Activated B cell treated with CpG ODN at 0.5 μM for 24 hours (primary cell): ENCODE results near the gene ADIPOQ. TPM values are rescaled to one million over a fixed set of nuclear protein-coding genes. Genes with fewer than 3 reads are reported as not detected.
"Not testable (repeated sequence)": the region's sequence is repeated elsewhere in the genome, so short reads cannot be mapped to it uniquely, and the experiment has no call there.

Source experiments
- ATAC-seq: fragments of 200-7000 bp; cut with Tn5 transposase; one replicate; pipeline ENCODE4 v1.10.0; 2021; ENCODE audit warnings: low read depth, mild to moderate bottlenecking, moderate library complexity
- CTCF ChIA-PET: fragments of 350-600 bp; sonication (Branson Sonifier 250); formaldehyde crosslinking; loops from one replicate; lab custom pipeline; 2021; ENCODE audit warnings: antibody characterized with exemption; lab: Charles Lee
- POLR2A ChIA-PET: fragments of 350-600 bp; sonication (Branson Sonifier 250); formaldehyde crosslinking; loops from one replicate; lab custom pipeline; 2021; ENCODE audit warnings: antibody characterized with exemption; lab: Charles Lee
- DNase-seq: peaks from one replicate; pipeline ENCODE4 v3.0.0; 2022
- H3K27ac Mint-ChIP-seq: one replicate; pipeline ENCODE4 v1.8.0; 2020; ENCODE audit warnings: mixed read lengths
- H3K27me3 Mint-ChIP-seq: one replicate; pipeline ENCODE4 v1.8.0; 2021; ENCODE audit warnings: mixed read lengths
- H3K36me3 Mint-ChIP-seq: one replicate; pipeline ENCODE4 v1.8.0; 2021; ENCODE audit warnings: low read depth, mixed read lengths
- H3K4me1 Mint-ChIP-seq: one replicate; pipeline ENCODE4 v1.8.0; 2021; ENCODE audit warnings: mixed read lengths
- H3K4me3 Mint-ChIP-seq: one replicate; pipeline ENCODE4 v1.8.0; 2020; ENCODE audit warnings: mild to moderate bottlenecking, mixed read lengths
- H3K9me3 Mint-ChIP-seq: one replicate; pipeline ENCODE4 v1.8.0; 2020; ENCODE audit warnings: mixed read lengths
- intact Hi-C: fragments of 100-400 bp; cut with micrococcal nuclease; formaldehyde crosslinking; loops from one replicate; pipeline ENCODE4 v1.15.1; 2024
- total RNA-seq: library from RNA; stranded (reverse); gene quantifications from 2 replicates; pipeline ENCODE4 v1.2.3, GENCODE V29; 2022
- TF ChIP-seq, protein P1 (sequence below): fragments of 200-600 bp; IDR thresholded peaks from one replicate; pipeline ENCODE4 v1.8.0; 2022; ENCODE audit warnings: antibody characterized with exemption, mild to moderate bottlenecking

Gene ADIPOQ
- total RNA-seq, 1 donor from 2014 or later, result not detected

DNA sequence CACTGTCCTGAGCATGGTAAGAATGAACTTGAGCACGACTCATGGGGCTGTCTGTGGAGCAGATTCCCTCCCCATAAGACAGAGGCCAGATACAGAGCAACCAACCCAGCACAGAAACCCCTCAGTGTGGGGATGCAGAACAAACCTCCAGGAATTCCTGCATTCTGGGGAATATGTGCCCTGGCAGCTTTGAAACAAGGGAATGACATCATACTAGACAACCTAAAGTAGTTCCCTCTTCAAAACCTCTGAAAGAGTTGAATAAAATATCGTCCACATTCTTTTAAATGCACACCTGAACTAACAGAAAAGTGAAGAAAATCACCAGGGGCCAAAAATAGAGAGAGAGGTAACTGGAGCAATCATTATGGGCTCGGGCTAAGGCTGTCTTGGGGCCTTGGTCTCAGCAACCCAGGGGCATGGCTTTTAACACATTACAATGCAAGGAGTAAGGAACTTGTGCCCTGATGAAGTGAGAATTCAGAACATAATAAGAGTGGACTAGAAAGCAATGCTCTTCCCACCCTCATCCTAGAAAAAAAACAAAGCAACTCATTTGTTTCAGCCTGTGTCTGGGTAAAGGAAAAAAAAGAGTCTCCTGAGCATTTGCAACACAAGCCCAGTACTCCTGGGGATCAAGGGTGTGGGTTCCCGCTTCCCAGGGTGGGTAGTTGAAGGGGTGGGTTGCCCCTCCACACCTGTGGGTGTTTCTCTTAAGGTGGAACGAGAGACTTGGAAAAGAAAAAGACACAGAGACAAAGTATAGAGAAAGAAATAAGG, 43.9 kb downstream of the ADIPOQ start:
- peaks cover 3% of the 10 kb centered on the region for H3K4me1 Mint-ChIP-seq

DNA sequence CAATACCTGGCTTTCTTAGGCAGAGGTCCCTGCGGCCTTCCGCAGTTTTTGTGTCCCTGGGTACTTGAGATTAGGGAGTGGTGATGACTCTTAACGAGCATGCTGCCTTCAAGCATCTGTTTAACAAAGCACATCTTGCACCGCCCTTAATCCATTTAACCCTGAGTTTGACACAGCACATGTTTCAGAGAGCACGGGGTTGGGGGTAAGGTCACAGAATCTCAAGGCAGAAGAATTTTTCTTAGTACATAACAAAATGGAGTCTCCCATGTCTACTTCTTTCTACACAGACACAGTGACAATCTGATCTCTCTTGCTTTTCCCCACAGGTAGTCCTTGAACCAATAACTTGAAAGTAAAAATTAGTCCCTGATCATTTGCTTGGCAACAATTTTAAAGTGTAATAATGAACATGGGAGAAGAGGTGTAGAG, 45.0 kb downstream of the ADIPOQ start:
- DNase-seq, CTCF ChIA-PET, H3K4me3 Mint-ChIP-seq, H3K9me3 Mint-ChIP-seq, H3K4me1 Mint-ChIP-seq, POLR2A ChIA-PET, H3K36me3 Mint-ChIP-seq, intact Hi-C loops, ATAC-seq, H3K27ac Mint-ChIP-seq, H3K27me3 Mint-ChIP-seq: not testable (repeated sequence)

More for the DNA sequence above, 43.9 kb downstream of the ADIPOQ start:
- CTCF ChIA-PET, result no interaction called here
- H3K36me3 Mint-ChIP-seq, result no peaks in the 10 kb centered on the region
- H3K9me3 Mint-ChIP-seq, result no peaks in the 10 kb centered on the region
- ATAC-seq (no peak), DNase-seq (no peak)
- POLR2A ChIA-PET, result no interaction called here
- no peak overlapping the region for H3K4me3 Mint-ChIP-seq
- intact Hi-C loops, result no loop called here
- no peak overlapping the region for H3K27ac Mint-ChIP-seq
- peaks cover 5% of the 10 kb centered on the region for H3K27me3 Mint-ChIP-seq
- TF ChIP-seq, protein P1, sequence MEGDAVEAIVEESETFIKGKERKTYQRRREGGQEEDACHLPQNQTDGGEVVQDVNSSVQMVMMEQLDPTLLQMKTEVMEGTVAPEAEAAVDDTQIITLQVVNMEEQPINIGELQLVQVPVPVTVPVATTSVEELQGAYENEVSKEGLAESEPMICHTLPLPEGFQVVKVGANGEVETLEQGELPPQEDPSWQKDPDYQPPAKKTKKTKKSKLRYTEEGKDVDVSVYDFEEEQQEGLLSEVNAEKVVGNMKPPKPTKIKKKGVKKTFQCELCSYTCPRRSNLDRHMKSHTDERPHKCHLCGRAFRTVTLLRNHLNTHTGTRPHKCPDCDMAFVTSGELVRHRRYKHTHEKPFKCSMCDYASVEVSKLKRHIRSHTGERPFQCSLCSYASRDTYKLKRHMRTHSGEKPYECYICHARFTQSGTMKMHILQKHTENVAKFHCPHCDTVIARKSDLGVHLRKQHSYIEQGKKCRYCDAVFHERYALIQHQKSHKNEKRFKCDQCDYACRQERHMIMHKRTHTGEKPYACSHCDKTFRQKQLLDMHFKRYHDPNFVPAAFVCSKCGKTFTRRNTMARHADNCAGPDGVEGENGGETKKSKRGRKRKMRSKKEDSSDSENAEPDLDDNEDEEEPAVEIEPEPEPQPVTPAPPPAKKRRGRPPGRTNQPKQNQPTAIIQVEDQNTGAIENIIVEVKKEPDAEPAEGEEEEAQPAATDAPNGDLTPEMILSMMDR, result no peak

DNA sequence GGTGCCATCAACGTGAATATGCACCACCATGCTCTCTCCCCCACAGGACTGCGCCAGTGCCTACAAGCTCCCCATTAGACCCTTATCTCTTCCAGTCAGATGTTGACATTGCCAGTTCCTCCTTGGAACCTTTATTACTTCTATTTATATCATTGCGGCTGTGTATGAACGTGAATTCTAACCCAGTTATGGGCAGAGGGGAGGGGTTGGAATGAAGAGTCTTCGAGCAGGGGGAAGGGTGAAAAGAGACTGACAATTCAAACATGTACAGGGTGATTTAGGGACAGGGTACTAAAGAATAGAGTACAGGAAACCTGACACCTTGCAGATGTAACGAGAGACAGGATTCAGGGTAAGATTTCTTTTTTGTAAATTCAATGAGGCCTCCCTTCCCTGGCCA, 46.1 kb downstream of the ADIPOQ start:
- TF ChIP-seq, protein P1, result no peak
- H3K9me3 Mint-ChIP-seq, result no peaks in the 10 kb centered on the region
- no peaks in the 10 kb centered on the region for H3K36me3 Mint-ChIP-seq

DNA sequence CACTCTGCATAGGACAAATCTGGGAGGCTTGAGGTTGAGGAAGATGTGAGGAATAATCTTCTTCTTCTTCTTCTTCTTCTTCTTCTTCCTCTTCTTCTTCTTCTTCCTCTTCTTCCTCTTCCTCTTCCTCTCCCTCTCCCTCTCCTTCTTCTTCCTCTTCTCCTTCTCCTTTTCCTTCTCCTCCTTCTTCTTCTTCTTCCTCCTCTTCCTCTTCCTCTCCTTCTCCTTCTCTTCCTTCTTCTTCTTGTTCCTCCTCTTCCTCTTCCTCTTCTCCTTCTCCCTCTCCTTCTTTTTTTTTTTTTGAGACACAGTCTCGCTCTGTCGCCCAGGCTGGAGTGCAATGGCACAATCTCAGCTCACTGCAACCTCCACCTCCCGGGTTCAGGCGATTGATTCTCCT, 47.2 kb downstream of the ADIPOQ start:
- POLR2A ChIA-PET, ATAC-seq, H3K27ac Mint-ChIP-seq, H3K36me3 Mint-ChIP-seq, H3K27me3 Mint-ChIP-seq, DNase-seq, H3K4me3 Mint-ChIP-seq, H3K9me3 Mint-ChIP-seq, H3K4me1 Mint-ChIP-seq, intact Hi-C loops, CTCF ChIA-PET: not testable (repeated sequence)

More for the DNA sequence above, 46.1 kb downstream of the ADIPOQ start:
- Mint-ChIP-seq H3K27me3 (peaks cover 4% of the 10 kb centered on the region), H3K27ac (no peak overlapping the region), H3K4me3 (no peak overlapping the region), H3K4me1 (no peaks in the 10 kb centered on the region)
- ChIA-PET CTCF (no interaction called here), POLR2A (interaction anchor here (0.6 kb wide), 1 partner anchor 50 kb away, joined by 3 read pairs; no protein-coding TSS in a partner anchor)
- intact Hi-C loops, result no loop called here
- DNase-seq (no peak), ATAC-seq (no peak)

DNA sequence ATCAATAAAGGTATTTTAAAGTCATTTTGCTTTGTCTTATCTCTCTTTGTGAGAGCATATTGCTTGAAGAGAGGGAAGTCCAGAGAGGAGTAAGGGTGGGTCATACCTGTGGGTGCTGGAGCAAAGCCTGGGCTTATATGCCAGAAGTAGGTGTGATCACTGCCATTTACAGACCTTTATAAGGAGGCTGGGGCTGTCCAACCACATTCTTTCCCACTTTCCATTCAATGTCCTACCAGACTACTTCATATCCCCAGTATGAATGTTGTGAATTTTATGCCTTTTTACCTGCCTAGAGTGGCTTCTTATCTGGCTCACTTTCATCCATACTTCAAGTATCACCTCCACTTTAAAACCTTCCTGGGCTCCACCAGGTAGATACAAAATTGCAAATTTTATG, 48.4 kb downstream of the ADIPOQ start:
- Mint-ChIP-seq H3K4me1 (no peaks in the 10 kb centered on the region), H3K27ac (no peak overlapping the region), H3K36me3 (no peaks in the 10 kb centered on the region), H3K27me3 (no peaks in the 10 kb centered on the region), H3K9me3 (no peaks in the 10 kb centered on the region), H3K4me3 (no peak overlapping the region)
- CTCF ChIA-PET, result no interaction called here
- intact Hi-C loops, result no loop called here
- no peak for ATAC-seq
- DNase-seq, result no peak
- POLR2A ChIA-PET, result no interaction called here
- TF ChIP-seq, protein P1, result no peak

DNA sequence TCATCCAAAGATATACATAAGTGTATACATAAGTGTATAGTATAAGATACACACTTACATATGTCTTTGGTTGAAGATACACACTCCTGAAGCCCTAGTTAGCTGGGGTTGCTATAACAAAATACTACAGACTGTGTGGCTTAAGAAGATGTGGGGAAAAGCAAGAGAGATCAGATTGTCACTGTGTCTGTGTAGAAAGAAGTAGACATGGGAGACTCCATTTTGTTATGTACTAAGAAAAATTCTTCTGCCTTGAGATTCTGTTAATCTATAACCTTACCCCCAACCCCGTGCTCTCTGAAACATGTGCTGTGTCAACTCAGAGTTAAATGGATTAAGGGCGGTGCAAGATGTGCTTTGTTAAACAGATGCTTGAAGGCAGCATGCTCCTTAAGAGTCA, 50.6 kb downstream of the ADIPOQ start:
- H3K4me3 Mint-ChIP-seq, H3K36me3 Mint-ChIP-seq, H3K4me1 Mint-ChIP-seq, H3K27me3 Mint-ChIP-seq, H3K9me3 Mint-ChIP-seq, POLR2A ChIA-PET, ATAC-seq, CTCF ChIA-PET, H3K27ac Mint-ChIP-seq, intact Hi-C loops, DNase-seq: not testable (repeated sequence)
